COLO668 (cell line): ENCODE results near the gene TBX5.

Source experiments
- DNase-seq: peaks from one replicate; lab custom pipeline; 2025; ENCODE audit not compliant: unreplicated experiment; lab: John Stamatoyannopoulos, UW

TBX5 gene

DNA sequence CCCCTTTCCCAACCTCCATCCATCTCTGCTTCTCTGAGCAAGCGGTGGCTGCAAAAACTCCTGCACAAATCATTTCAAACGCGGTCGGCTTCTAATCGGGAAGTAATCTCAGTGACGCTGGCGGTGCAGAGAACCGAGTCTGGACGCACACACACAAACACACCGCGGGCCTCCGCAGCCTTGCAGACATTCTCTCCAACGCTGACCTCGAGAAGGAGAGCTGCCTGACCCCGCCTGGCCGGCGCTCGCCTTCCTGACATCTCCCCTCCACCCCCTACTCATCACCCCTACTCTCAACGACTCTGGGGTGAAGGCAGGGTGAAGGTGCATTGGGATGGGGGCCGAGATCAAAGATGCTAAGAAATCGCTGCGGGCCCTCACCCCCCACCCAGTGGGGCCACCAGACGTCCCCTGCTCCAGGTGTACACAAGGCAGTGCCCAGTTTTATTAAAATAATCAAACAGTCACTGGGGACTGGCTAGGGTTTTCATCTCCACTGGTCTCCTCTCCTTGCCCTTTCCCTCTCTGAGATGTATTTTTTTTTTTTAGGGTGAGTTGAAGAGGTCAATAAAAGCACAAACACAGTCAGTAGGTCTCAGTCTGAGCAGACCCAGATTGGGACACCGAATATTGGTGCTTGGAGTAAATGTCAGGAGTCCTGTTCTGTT is 506 bp upstream of the TBX5 start:
- DNase-seq = no peak

DNA sequence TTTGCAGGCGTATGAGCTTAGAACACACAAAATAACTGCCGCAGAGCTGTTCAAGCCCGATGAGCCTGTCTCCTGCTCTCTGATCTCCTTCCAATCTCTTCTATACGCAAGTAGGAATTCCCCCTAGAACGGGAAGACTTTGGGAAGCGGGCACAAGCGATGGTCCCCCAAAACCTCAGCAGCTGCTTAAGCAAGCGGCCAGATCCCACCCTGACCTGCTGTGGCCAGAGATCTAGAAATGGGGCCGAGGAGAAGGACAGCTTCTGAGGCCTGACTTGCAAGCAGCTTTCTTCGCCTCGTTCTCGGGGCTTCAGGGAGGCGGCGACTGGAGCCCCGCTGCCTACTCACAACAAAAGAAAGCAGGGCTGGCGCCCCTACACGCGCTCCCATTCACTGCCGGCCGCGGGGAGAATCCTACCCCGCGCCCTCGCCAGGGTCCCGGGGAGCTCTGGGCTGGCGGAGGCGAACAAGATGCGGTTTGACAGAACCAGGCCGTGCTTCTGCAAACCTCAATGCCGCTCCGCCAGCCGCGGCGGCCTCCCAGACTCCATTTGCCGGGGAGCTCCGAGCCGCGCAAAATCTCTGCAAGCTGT is 922 bp downstream of the TBX5 start:
- no peak for DNase-seq

DNA sequence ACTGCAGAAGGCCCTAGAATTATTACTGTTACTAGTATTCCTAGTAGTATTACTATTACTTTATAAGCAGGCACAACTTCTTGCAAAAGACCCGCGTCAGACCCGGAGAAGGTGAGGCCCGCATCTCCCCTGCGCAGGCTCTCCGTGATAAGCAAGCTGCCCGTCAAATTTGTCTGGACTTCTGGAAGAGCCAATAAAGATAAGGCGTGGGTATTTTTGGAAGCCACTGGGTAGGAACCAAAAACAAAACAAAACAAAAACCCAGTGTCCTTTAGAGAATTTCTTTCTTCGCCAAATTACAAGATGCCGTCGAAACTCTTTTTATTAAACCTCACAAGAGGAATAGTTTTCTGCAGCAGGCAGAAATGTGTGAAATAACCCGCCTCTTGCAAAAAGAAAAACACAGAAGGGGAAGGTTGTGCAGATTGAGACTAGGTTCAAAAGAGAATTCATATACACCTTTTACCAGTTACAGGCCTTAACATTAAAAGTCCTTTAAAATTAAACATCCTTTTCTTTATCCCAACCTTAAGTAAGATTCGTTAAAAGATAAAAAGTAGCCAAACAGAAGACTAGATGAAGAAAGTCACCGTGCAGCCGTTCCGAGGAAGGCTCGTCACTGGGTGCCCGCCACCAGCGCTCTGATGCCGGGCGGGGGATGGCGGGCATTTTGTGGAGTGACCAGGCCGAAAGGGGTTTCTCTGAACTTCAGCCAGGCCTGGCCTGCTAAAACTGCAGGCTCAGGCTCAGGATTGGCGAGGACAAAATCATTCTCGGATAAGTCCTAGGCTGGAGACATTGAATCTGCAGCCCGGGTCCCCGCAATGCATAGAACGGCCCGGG is 1.6 kb downstream of the TBX5 start:
- no peak for DNase-seq

DNA sequence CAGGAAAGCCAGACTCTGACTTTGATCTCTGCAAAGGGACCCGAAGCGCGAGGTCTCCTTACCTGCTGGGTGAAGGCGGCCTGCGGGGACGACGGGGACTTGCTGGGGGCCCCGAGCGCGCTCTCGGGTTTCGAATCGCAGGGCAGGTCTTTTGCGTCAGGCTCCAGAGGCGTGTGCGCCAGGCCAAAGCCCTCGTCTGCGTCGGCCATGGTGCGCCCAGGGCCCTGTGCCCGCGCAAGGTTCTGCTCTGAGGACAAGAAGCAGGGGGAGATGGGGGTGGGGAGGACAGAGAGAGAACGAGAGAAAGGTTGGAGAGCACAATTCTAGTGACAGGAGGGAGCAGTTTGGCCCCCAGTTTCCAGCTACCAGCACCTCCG is 2.3 kb downstream of the TBX5 start:
- no peak for DNase-seq

DNA sequence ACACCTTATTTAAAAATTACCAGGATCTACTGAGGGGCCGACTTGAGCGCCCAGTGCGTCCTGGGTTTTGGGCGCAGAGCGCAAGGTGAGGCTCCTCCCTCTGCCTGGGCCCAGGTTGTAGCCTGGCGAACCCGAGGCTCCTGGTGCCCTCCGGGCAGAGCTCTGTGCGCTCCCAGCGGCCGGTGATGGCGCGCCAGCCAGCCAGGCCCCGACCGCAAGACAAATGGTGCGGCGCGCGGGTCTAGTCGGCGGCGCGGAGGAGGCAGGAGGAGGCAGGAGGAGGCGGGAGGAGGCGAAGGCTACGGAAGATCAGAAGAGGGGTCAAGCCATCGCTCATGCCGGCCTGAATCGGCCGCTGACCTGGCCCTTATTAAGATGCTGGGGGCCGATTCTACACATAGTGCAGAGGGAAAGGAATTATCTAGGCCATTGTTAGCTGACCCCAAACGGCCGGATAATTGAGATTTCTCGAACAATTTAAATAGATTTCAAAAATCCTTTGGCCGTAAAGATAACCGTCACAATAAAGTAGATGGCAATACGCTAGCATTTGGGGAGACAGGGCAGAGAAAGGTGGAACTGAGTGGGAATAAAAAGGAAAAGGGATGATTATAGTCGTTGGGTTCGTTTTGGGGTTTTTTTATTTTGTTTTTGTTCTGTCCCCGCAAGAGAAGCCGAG is 2.8 kb downstream of the TBX5 start:
- DNase-seq = no peak

DNA sequence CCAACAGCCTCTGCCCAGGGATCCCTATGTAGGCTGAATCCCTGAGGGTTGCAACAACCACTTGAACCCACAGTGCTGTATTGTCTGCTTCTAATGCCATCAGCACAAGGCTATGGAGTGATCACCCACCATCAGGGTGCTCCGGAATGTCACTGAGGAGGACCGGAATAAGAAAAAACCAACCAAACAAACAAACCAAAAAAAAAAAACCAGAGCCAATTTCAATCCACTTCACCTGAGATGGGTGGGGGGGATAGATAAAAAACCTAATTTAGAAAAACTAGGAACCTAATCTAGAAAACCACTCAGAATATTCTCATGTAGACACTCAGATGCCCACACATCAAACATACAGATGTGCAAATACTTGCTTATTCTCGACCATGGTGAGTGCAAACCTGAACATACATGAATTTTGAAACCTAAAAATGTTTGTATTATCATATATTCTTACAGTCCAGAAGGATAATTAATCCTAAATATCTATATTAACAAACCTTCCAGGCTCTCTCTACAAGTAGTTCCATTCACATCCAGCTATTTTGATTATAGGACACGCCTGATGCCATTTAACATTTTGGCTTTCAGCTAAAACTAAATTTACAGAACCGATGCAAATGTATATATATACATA is 3.7 kb downstream of the TBX5 start:
- DNase-seq = no peak

DNA sequence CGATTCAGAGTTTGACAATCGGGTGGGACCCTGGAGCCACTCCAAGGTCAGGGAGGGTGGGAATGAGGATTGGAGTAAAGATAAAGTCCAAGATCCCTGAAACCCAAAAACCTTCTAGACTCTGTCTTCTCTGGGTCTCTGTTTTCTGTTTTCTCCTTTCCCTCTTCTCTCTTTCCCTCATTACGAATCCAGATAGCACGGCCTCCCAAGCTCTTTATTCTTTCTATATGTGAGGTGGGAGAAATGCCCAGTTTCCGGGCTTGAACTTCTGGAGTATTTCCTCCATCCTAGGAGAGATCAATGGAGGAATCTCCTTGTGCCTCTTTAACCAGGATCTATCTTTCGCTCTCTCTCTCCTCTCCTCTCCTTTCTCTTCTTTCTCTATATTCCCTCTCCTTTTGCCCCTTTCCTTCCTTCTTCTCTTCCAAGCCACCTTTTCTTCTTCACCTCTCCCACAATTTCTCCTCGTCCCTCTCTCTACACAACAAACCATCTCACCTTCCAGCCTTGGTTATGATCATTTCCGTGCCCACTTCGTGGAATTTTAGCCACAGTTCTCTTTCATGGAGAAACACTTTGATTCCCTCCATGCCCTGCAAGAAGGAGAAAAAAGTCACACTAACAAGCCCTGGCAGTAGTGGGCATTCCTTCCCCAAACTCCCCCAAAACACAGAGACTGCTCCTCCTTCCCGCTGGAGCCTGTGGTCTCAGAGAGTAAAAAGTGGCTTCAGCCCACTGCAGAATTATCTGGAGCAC is 4.4 kb downstream of the TBX5 start:
- DNase-seq = no peak

DNA sequence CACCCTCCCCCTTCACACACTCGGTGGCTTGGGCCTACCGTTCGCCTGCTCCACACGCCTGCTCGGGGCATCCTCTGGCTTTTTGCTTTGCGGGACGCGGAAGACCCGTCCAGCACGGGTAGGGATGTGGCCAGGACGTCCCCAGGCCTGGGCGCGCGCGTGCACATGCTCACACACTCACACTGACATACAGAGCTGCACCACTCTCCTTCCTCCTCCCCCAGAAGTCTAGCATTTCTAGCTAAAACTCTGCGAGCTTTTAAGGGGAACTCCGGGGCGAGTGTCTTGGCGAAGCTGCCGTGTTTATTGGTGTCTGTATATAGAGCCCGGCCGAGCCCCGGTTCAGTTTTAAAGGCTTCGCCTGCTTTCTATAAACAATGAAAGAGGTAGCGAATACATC is 5.0 kb downstream of the TBX5 start:
- DNase-seq = no peak

DNA sequence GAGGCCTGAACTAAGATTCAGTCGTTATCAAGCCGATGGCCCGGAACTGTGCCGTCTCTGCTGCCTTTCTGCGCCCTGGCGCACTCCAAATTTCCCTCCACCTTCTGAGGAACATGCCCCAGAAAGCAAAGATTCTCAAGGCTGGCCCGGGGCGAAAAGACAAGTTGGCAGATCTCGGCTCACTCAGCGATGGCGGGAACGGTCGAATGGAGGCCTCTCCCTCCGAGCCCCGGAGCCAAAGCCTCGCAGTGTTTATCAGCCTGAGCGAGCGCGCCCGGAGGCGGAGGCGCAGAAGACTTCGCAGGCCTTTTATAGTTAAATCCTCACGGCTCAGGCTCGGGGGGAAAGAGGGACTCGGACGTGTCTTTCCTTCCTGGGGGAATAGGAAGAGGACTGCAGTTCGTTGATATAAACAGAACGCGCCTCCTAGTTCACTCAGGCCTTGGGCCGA is 5.6 kb downstream of the TBX5 start:
- no peak for DNase-seq

DNA sequence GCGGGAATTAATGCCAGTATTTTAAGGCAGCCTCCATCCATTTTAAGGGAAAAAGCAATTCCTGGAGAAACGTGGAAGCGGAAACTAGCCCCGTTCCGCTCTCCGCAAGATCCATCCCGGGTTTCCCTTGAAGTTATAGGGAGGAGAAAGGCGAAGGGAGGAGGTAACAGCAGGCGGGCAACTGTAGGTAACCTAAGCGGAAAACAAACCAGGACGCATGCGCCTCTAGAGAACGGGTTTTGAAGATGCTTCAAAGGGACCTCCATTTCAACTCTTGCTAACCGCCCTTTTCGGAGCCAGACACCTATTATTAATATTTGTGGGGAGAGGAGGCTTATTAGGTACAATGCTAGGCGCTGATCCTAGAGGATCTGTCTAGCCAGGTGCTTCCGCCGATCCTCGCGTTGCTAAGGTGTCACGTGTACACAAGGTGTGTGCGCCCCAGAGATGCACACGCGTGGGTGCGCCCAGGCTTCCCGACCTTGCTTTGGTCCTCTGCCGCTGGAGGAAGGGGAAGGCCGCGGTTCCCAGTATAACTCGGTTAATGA is 6.2 kb downstream of the TBX5 start:
- DNase-seq = no peak

DNA sequence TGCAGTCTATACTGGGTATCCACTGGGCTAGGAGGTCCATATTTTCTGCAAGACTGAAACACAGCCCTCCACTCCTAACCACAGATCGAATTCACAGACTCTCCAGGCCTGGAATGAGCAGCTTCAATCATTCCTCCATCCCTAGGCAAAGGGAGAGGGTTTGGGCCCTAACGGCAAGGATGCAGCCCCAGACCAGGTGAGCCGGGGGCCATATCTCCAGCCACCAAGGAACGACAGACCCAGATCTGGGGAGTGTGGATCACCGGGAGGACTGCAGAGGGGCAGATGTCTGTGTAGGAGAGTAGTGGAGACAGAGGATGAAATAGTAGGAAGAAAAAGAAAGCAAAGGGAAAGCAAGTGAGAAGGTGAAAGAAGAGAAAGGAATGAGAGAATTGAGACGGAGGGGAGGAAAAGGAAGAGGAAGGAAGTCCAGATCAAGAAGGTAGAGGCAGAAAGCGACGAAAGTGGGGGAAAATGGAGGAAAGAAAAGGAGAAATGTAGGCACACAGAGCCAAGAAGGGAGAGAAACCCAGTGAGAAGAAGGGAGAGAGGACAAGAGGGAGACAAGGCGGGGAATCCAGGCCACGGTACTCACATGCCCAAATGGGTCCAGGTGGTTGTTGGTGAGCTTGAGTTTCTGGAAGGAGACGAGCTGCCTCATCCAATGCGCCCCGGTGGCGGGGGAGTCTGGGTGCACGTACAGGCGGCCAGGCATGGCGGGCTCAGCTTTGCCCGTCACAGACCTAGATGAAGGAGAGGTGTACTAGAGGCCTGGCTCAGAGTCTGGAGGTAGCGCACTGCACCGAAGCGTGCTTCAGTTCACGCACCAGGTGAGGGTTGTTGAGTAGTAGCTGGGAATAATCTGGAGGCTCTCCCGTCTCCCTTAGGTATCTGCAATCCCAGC is 7.7 kb downstream of the TBX5 start:
- no peak for DNase-seq

DNA sequence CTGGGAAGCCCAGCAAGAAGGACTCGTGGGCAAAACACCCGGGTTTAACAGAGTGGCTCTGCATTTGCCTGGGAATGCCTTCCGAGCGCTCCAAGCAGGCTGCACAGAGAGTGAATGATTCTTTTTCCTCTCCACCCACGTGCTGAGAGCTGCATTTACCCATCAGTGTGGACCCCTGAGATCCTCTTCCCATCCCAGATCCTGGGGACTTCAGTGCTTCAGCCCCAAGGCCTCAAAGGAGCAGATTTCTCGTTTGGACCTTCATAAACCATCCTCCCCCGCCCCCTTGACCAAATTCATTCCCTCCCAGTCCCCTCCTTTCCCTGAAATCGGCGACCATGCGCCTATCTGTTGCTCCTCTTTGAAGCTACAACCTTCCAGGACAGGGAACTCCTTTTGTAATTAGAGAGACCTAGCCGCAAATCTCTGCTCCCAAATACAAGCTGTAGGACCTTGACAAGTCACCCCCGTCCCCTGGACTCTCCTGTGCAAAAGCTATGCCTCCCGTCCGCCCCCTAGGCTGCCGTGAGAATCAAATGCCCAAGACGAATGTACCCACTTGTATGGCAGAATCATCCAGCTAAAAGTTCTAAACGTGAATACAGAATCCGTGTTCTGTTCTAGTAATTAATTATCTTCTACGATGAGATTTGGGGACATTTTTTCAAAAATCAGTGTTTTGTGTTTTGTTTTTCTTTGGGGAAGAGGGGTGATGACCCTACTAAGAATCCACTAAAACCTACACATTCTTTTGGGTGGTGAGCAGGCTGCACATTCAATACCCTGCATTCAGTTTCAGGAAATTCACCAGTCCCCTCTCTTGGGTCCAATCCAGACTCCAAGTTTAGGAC is 8.8 kb downstream of the TBX5 start:
- DNase-seq = no peak

DNA sequence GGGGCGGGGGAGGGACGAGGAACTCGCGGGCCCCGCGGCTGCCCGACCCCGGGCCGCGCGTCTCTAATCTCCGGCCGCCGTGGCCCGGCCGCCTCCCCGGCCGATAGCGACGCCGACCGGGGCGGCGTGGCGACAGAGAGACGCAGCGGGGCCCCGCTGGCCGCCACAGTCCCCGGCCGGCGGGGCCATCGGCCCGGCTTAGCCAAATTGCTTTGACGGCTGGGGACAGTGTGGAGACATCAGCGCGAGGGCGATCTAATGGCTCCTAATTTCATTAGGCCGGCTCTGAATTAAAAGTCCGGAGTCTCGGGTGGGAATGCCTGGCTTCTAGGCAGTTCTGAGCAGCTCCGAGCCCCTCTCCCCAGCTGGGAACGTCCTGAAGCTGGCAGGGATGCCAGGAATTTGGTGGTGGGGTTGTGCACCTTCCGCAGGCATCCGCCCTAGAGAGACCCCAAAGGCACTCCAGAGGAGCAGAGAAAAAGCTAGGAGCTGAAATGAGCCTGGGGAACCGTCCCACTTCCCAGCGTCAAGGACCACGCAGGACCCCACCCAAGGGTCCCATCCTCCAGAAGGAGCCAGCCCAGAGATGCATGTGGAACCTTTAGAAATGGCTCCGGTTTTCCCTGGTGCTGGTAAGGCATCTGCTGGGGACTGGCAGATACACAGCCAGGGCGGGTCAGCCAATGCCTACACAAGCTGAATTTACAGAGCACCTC is 9.6 kb downstream of the TBX5 start:
- no peak for DNase-seq

DNA sequence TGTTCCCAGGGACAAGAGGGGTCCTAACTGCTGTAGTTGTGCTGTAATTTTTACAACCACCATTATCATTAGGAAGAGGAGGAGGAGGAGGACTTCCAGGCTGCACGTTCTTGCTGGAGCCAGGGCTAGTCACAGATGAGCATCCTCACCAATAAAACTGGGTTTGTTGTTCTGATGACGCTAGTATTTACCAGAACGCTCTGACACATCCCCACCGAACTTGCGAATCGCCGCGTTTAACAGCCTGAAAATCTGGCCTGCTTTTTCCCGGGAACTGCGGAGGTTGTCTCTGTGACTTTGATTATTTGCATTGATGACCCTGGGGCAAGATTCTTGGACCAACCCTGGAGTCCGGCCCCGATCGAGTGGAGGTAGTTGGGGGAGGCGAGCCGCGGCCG is 10.2 kb downstream of the TBX5 start:
- DNase-seq = no peak

DNA sequence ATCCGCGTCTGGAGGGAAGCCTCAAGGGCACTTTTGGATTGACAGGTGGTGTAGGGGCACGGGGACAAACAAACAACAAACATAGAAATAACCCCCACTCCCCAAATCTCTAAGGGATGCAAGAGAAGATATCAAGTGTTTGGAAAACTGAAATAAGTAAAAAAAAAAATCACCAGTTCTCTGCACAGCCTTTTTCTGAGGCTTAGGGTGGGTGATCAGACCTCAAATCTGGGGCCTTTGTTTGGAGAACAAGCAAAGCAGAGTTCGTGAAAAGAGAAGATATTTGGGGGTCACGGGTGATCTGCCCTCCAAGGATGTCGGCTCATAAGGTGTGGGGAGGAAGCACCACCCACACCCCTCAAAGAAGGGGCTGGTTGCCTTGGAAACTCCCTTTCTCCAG is 10.7 kb downstream of the TBX5 start:
- DNase-seq = no peak

DNA sequence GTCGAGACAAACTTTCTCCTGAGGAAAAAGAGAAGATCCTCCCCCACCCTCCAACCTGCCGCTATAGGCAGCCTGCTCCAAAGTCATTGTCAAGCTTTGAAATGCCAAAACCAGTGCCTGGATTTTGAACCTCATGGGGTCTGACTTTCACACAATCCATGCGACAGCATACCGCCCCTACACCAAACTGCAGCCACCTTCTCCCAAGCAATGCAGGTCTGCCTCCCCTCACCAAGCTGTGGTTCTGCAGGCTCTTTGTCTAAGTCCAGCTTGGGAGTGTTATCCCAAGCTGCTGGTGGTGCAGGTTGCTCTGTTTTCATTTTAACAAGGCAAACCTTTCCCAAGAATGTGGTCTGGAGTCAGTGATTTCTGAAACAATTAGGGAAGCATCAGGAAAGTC is 12.4 kb downstream of the TBX5 start:
- no peak for DNase-seq

DNA sequence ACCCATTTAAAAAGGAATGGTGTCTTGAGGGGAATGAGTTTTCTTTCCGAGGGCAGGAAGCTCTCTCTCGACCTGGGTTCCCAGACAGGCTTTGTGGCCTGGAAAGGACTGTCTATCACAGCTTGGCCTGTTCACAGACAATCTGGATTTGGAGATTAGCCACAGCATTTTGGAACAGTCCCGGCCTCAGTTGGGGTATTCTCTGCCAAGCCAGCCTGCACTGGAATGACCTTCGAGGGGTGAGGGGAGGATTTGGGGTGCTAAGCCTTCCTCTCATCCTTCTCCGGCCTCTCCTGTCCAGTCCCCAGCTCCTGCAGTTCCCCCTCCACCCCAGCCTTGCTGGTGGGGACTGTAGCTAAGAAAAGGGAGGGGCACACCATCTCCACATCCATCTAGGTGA is 13.0 kb downstream of the TBX5 start:
- no peak for DNase-seq

DNA sequence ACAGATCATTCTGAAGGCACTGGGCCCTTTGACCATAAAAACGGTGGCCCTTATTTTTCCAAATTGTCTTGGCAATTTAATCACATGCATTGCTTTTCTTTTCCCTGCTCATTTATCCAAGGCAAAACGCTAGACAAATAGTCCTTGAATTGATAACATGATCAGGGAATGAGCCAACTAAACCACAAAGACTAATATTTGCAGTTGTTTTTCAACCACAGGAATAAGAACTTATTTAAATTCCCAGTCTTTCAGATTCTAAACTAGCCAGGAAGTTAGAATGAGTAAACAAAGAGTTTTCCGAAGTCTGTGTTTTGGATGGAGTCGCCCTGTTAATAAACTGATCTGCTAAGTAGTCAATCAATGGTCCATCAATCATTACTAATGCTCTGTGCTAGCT is 14.9 kb downstream of the TBX5 start:
- no peak for DNase-seq
